Epithelial cell of esophagus (primary cell): ENCODE data around the gene APOBEC3A.
"Not testable (repeated sequence)": the region's sequence is repeated elsewhere in the genome, so short reads cannot be mapped to it uniquely, and the experiment has no call there.

Experiments
- DNase-seq: peaks from one replicate; pipeline ENCODE4 v3.0.0; 2010; ENCODE audit warnings: low read depth
- H3K4me3 ChIP-seq: 2 replicates; pipeline ENCODE4 v1.5.1; 2011; ENCODE audit warnings: mild to moderate bottlenecking, low read length, control low read depth
- CTCF ChIP-seq: IDR thresholded peaks from 2 replicates; pipeline ENCODE4 v1.5.1; 2011; ENCODE audit warnings: low read depth, mild to moderate bottlenecking, low read length, control low read depth, inconsistent platforms; ENCODE audit not compliant: insufficient read depth; ENCODE audit errors: missing control alignments

The APOBEC3A gene

GRCh38 chr22:38957808-38958650 lies 620 bp downstream of the APOBEC3A start:
- no peak for DNase-seq
- no peak for TF ChIP-seq CTCF
- no peak overlapping the region for H3K4me3 ChIP-seq

DNA sequence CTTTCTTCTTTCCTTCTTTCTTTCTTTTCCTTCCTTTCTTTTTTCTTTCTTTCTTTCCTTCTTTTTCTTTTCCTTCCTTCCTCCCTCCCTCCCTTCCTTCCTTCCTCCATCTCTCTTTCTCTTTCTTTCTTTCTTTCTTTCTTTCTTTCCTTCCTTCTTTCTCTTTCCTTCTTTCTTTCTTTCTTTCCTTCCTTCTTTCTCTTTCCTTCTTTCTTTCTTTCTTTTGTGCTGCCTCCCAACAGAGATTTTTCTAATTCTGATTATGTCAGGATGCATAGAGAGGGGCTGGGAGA lies 1.2 kb downstream of the APOBEC3A start:
- DNase-seq, result not testable (repeated sequence)

GRCh38 chr22:38959590-38959989 lies 2.2 kb downstream of the APOBEC3A start:
- H3K4me3 ChIP-seq, result no peak overlapping the region
- no peak for DNase-seq
- no peak for TF ChIP-seq CTCF

More for the DNA sequence above, 1.2 kb downstream of the APOBEC3A start:
- not testable (repeated sequence) for H3K4me3 ChIP-seq

GRCh38 chr22:38960673-38961072 lies 3.3 kb downstream of the APOBEC3A start:
- H3K4me3 ChIP-seq, DNase-seq: not testable (repeated sequence)

- not testable (repeated sequence) for DNase-seq, H3K4me3 ChIP-seq
Observed at GRCh38 chr22:38963291-38963738, 5.9 kb downstream of the APOBEC3A start.

DNA sequence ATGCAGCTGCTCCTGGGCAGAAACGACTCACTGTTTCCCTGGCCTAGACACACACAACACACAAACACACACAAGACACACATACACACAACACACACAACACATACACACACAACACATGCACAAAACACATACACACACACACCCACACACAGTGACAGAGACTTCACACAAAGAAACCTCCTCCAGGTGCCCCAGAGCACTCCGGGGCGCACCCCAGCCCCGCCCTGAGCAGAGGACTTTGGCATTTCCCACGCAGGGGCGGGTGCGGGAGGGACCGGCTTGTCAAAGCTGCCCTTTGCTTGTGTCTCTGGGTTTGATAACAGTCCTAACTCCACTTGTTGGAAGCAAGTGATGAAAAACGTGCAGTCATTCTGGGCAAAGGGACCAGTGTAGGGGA lies 6.5 kb downstream of the APOBEC3A start:
- DNase-seq, result peak; percentile 60
- TF ChIP-seq CTCF, result no peak
- H3K4me3 ChIP-seq, result no peak overlapping the region

DNA sequence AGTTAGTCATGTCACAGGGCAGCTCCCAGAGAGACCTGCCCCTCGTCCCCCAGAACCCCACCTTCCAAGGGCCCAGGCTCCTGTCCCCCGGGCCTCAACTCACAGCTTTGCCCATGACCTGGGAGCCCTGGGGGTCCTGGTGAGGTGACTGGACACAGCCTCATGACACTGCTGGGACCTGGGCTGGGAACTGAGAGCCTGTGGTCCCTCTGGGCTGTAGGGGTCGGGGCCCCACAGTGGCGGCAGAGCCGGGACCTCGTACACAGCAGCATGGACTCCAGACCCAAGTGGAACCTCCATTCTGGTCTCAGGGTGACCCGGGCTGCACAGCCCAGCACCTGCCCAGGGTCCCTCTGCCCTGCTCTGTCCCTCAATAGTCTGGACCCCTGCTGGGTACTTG lies 6.9 kb downstream of the APOBEC3A start:
- DNase-seq, result no peak
- H3K4me3 ChIP-seq, result no peak overlapping the region
- TF ChIP-seq CTCF, result no peak

DNA sequence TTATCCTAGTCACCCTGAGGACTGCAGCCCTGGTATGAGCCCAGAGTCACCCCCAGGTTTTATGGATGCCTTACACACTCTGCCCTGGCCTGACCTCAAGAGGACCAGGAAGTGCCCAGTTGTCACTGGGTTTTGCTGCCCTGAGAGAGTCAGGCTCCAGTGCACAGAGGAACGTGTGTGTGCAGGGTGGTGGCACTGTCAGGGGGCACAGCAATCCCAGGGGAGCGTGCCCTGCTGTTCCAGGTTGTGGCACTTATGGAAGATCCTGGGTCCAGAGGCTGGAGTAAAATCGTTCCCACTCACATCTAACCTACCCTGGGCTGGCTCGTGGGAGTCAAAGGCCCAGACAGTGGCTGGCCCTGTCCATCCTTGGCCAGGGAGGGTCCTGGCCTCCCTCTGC lies 7.6 kb downstream of the APOBEC3A start:
- no peak for DNase-seq
- H3K4me3 ChIP-seq, result no peak overlapping the region
- no peak for TF ChIP-seq CTCF
